Loucy (cell line): ENCODE measurements around the gene MROH2B.

Experiments used
- CTCF ChIP-seq: fragments of 200-600 bp; sonication (generic); conservative IDR thresholded peaks from 2 replicates; pipeline ENCODE4 v1.5.1; 2014; ENCODE audit warnings: mild to moderate bottlenecking, antibody characterized with exemption, low read length
- EZH2phosphoT487 ChIP-seq: fragments of 200-600 bp; IDR thresholded peaks from 2 replicates; pipeline ENCODE4 v1.6.1; 2018; ENCODE audit warnings: antibody characterized with exemption, mild to moderate bottlenecking, moderate library complexity, borderline replicate concordance

GRCh38 chr5:40960037-40960436 lies 111.1 kb downstream of the MROH2B start:
- TF ChIP-seq EZH2phosphoT487 (no peak), CTCF (no peak)
